C4-2B (cell line): ENCODE data around the gene PON3.

Experiments used
- ZFX ChIP-seq: fragments of 450-650 bp; IDR thresholded peaks from 2 replicates; pipeline ENCODE4 v1.6.1; 2017
- TF ChIP-seq, protein P1 (sequence below): fragments of 450-650 bp; conservative IDR thresholded peaks from 2 replicates; pipeline ENCODE4 v1.5.1; 2017; ENCODE audit warnings: mild to moderate bottlenecking

DNA sequence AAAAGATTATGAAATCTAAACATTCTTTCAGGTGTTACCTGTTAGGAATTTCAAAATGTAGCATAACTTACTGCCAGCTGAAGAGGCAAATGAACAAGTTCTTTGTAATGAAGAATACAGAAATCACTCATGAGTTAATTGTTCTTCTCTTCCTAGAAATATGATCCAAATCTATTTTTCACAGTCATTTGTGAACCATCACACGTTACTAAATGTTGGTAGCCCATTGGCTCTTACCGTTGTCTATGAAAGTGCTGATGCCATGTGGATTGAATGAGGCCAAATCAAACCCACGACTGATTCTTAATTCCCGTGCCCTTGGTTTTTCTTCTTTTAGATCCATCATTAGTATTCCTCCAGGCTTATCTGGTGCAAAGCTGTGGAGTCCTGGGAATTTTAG lies 15.9 kb upstream of the PON3 start:
- TF ChIP-seq, protein P1, sequence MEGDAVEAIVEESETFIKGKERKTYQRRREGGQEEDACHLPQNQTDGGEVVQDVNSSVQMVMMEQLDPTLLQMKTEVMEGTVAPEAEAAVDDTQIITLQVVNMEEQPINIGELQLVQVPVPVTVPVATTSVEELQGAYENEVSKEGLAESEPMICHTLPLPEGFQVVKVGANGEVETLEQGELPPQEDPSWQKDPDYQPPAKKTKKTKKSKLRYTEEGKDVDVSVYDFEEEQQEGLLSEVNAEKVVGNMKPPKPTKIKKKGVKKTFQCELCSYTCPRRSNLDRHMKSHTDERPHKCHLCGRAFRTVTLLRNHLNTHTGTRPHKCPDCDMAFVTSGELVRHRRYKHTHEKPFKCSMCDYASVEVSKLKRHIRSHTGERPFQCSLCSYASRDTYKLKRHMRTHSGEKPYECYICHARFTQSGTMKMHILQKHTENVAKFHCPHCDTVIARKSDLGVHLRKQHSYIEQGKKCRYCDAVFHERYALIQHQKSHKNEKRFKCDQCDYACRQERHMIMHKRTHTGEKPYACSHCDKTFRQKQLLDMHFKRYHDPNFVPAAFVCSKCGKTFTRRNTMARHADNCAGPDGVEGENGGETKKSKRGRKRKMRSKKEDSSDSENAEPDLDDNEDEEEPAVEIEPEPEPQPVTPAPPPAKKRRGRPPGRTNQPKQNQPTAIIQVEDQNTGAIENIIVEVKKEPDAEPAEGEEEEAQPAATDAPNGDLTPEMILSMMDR: no peak
- no peak for TF ChIP-seq ZFX
